Measurements from ENCODE around the gene EYS.

EYS gene

GRCh38 chr6:65700561-65700960, 6.5 kb downstream of the EYS start:
- Histone ChIP-seq H3K27me3 (ENCODE audit: control insufficient read depth, insufficient read depth, low read length) (no peaks in the 10 kb centered on the region), H3K36me3 (ENCODE audit: control insufficient read depth, insufficient read depth, low read length) (no peaks in the 10 kb centered on the region), H3K4me3 (ENCODE audit: low read length) (no peak overlapping the region), H3K9me3 (ENCODE audit: control insufficient read depth, insufficient read depth, low read length) (no peaks in the 10 kb centered on the region; the same call in 1 of the 2 replicates), H3K27ac (ENCODE audit: low read length) (no peak overlapping the region), H3K4me1 (ENCODE audit: control insufficient read depth, insufficient read depth, low read length) (no peaks in the 10 kb centered on the region)
- WGBS (ENCODE audit: insufficient coverage, insufficient read length): no CpG with 5 or more reads among the region's 4 CpGs
- no peak for DNase-seq (ENCODE audit: low read depth, low spot score)

- WGBS (ENCODE audit: insufficient coverage, insufficient read length): no CpG with 5 or more reads among the region's 3 CpGs
- no peak for DNase-seq (ENCODE audit: low read depth, low spot score)
- H3K4me3 ChIP-seq (ENCODE audit: low read length): no peak overlapping the region
- H3K27me3 ChIP-seq (ENCODE audit: control insufficient read depth, insufficient read depth, low read length): no peaks in the 10 kb centered on the region
- H3K9me3 ChIP-seq (ENCODE audit: control insufficient read depth, insufficient read depth, low read length): no peaks in the 10 kb centered on the region
- H3K27ac ChIP-seq (ENCODE audit: low read length): no peak overlapping the region
- H3K36me3 ChIP-seq (ENCODE audit: control insufficient read depth, insufficient read depth, low read length): no peaks in the 10 kb centered on the region
- no peaks in the 10 kb centered on the region for H3K4me1 ChIP-seq (ENCODE audit: control insufficient read depth, insufficient read depth, low read length)
These were observed 14.9 kb downstream of the EYS start for GRCh38 chr6:65692109-65692508.

- no peak overlapping the region for H3K27ac ChIP-seq (ENCODE audit: low read length)
- H3K36me3 ChIP-seq (ENCODE audit: control insufficient read depth, insufficient read depth, low read length): no peaks in the 10 kb centered on the region
- no peaks in the 10 kb centered on the region for H3K27me3 ChIP-seq (ENCODE audit: control insufficient read depth, insufficient read depth, low read length)
- DNase-seq (ENCODE audit: low read depth, low spot score): no peak
- H3K4me1 ChIP-seq (ENCODE audit: control insufficient read depth, insufficient read depth, low read length): no peaks in the 10 kb centered on the region
- no peaks in the 10 kb centered on the region; the same call in 1 of the 2 replicates for H3K9me3 ChIP-seq (ENCODE audit: control insufficient read depth, insufficient read depth, low read length)
- H3K4me3 ChIP-seq (ENCODE audit: low read length): no peak overlapping the region
These were observed 26.8 kb downstream of the EYS start for GRCh38 chr6:65680232-65680631.

- no peak for DNase-seq (ENCODE audit: low read depth, low spot score)
- H3K4me3 ChIP-seq (ENCODE audit: low read length): no peak overlapping the region
- H3K27me3 ChIP-seq (ENCODE audit: control insufficient read depth, insufficient read depth, low read length): no peaks in the 10 kb centered on the region
- no peaks in the 10 kb centered on the region for H3K36me3 ChIP-seq (ENCODE audit: control insufficient read depth, insufficient read depth, low read length)
- H3K4me1 ChIP-seq (ENCODE audit: control insufficient read depth, insufficient read depth, low read length): no peaks in the 10 kb centered on the region
- no peaks in the 10 kb centered on the region; the same call in 1 of the 2 replicates for H3K9me3 ChIP-seq (ENCODE audit: control insufficient read depth, insufficient read depth, low read length)
- WGBS (ENCODE audit: insufficient coverage, insufficient read length): no CpG with 5 or more reads among the region's 1 CpG
- H3K27ac ChIP-seq (ENCODE audit: low read length): no peak overlapping the region
These were observed 35.1 kb downstream of the EYS start for GRCh38 chr6:65671922-65672321.

GRCh38 chr6:65667916-65668656, 38.9 kb downstream of the EYS start:
- DNase-seq (ENCODE audit: low read depth, low spot score): no peak

GRCh38 chr6:65650086-65650485, 56.9 kb downstream of the EYS start:
- H3K36me3 ChIP-seq (ENCODE audit: control insufficient read depth, insufficient read depth, low read length): no peaks in the 10 kb centered on the region
- no peak for DNase-seq (ENCODE audit: low read depth, low spot score)
- H3K9me3 ChIP-seq (ENCODE audit: control insufficient read depth, insufficient read depth, low read length): no peaks in the 10 kb centered on the region; the same call in 1 of the 2 replicates
- H3K27ac ChIP-seq (ENCODE audit: low read length): no peak overlapping the region
- H3K27me3 ChIP-seq (ENCODE audit: control insufficient read depth, insufficient read depth, low read length): no peaks in the 10 kb centered on the region
- no peaks in the 10 kb centered on the region for H3K4me1 ChIP-seq (ENCODE audit: control insufficient read depth, insufficient read depth, low read length)
- H3K4me3 ChIP-seq (ENCODE audit: low read length): no peak overlapping the region

More at GRCh38 chr6:65667916-65668656, 38.9 kb downstream of the EYS start:
- Histone ChIP-seq H3K27me3 (ENCODE audit: control insufficient read depth, insufficient read depth, low read length) (no peaks in the 10 kb centered on the region), H3K4me3 (ENCODE audit: low read length) (no peak overlapping the region), H3K27ac (ENCODE audit: low read length) (no peak overlapping the region), H3K9me3 (ENCODE audit: control insufficient read depth, insufficient read depth, low read length) (no peaks in the 10 kb centered on the region), H3K4me1 (ENCODE audit: control insufficient read depth, insufficient read depth, low read length) (no peaks in the 10 kb centered on the region), H3K36me3 (ENCODE audit: control insufficient read depth, insufficient read depth, low read length) (no peaks in the 10 kb centered on the region)

GRCh38 chr6:65649392-65649791, 57.6 kb downstream of the EYS start:
- DNase-seq (ENCODE audit: low read depth, low spot score): no peak
- no peaks in the 10 kb centered on the region; the same call in 1 of the 2 replicates for H3K9me3 ChIP-seq (ENCODE audit: control insufficient read depth, insufficient read depth, low read length)
- WGBS (ENCODE audit: insufficient coverage, insufficient read length): no CpG with 5 or more reads among the region's 3 CpGs

GRCh38 chr6:65646544-65646943, 60.5 kb downstream of the EYS start:
- no CpG with 5 or more reads among the region's 3 CpGs for WGBS (ENCODE audit: insufficient coverage, insufficient read length)
- no peak overlapping the region for H3K4me3 ChIP-seq (ENCODE audit: low read length)
- H3K4me1 ChIP-seq (ENCODE audit: control insufficient read depth, insufficient read depth, low read length): no peaks in the 10 kb centered on the region
- no peaks in the 10 kb centered on the region; the same call in 1 of the 2 replicates for H3K9me3 ChIP-seq (ENCODE audit: control insufficient read depth, insufficient read depth, low read length)
- no peaks in the 10 kb centered on the region for H3K27me3 ChIP-seq (ENCODE audit: control insufficient read depth, insufficient read depth, low read length)
- H3K36me3 ChIP-seq (ENCODE audit: control insufficient read depth, insufficient read depth, low read length): no peaks in the 10 kb centered on the region
- no peak for DNase-seq (ENCODE audit: low read depth, low spot score)
- H3K27ac ChIP-seq (ENCODE audit: low read length): no peak overlapping the region

More at GRCh38 chr6:65649392-65649791, 57.6 kb downstream of the EYS start:
- H3K27ac ChIP-seq (ENCODE audit: low read length): no peak overlapping the region
- H3K4me3 ChIP-seq (ENCODE audit: low read length): no peak overlapping the region
- no peaks in the 10 kb centered on the region for H3K36me3 ChIP-seq (ENCODE audit: control insufficient read depth, insufficient read depth, low read length)
- H3K4me1 ChIP-seq (ENCODE audit: control insufficient read depth, insufficient read depth, low read length): no peaks in the 10 kb centered on the region
- H3K27me3 ChIP-seq (ENCODE audit: control insufficient read depth, insufficient read depth, low read length): no peaks in the 10 kb centered on the region

- no peak overlapping the region for H3K27ac ChIP-seq (ENCODE audit: low read length)
- no peaks in the 10 kb centered on the region for H3K36me3 ChIP-seq (ENCODE audit: control insufficient read depth, insufficient read depth, low read length)
- DNase-seq (ENCODE audit: low read depth, low spot score): no peak
- H3K27me3 ChIP-seq (ENCODE audit: control insufficient read depth, insufficient read depth, low read length): no peaks in the 10 kb centered on the region
- H3K4me3 ChIP-seq (ENCODE audit: low read length): no peak overlapping the region
- WGBS (ENCODE audit: insufficient coverage, insufficient read length): no CpG with 5 or more reads among the region's 1 CpG
- no peaks in the 10 kb centered on the region for H3K4me1 ChIP-seq (ENCODE audit: control insufficient read depth, insufficient read depth, low read length)
- H3K9me3 ChIP-seq (ENCODE audit: control insufficient read depth, insufficient read depth, low read length): no peaks in the 10 kb centered on the region; the same call in 1 of the 2 replicates
These were observed 64.2 kb downstream of the EYS start for GRCh38 chr6:65642776-65643175.

- H3K36me3 ChIP-seq (ENCODE audit: control insufficient read depth, insufficient read depth, low read length): no peaks in the 10 kb centered on the region
- H3K27me3 ChIP-seq (ENCODE audit: control insufficient read depth, insufficient read depth, low read length): no peaks in the 10 kb centered on the region
- no CpG with 5 or more reads among the region's 22 CpGs for WGBS (ENCODE audit: insufficient coverage, insufficient read length)
- peak; percentile 25 for DNase-seq (ENCODE audit: low read depth, low spot score)
- no peak overlapping the region for H3K4me3 ChIP-seq (ENCODE audit: low read length)
- H3K9me3 ChIP-seq (ENCODE audit: control insufficient read depth, insufficient read depth, low read length): peaks cover 1% of the 10 kb centered on the region; the same call in 1 of the 2 replicates
- H3K4me1 ChIP-seq (ENCODE audit: control insufficient read depth, insufficient read depth, low read length): no peaks in the 10 kb centered on the region
- H3K27ac ChIP-seq (ENCODE audit: low read length): no peak overlapping the region
These were observed 68.8 kb downstream of the EYS start for GRCh38 chr6:65638047-65638831.

Measured in iPS DF 6.9 (cell line).